WTC11 (cell line): ENCODE measurements around the gene UCK2. TPM values are rescaled to one million over a fixed set of nuclear protein-coding genes. Genes with fewer than 3 reads are reported as not detected.
"Not testable (repeated sequence)": the region's sequence is repeated elsewhere in the genome, so short reads cannot be mapped to it uniquely, and the experiment has no call there.

Experiments used
- ATAC-seq: fragments of 200-7000 bp; cut with Tn5 transposase; 2 replicates; pipeline ENCODE4 v1.10.0; 2021; ENCODE audit warnings: mild to moderate bottlenecking, moderate library complexity
- CTCF ChIA-PET: fragments of 300-600 bp; sonication (Branson Sonifier 250); formaldehyde crosslinking; loops from one replicate; lab custom pipeline; 2021; ENCODE audit warnings: antibody characterized with exemption; lab: Charles Lee
- POLR2A ChIA-PET: fragments of 350-600 bp; sonication (Branson Sonifier 250); formaldehyde crosslinking; loops from one replicate; lab custom pipeline; 2021; ENCODE audit warnings: antibody characterized with exemption; lab: Charles Lee
- DNase-seq: peaks from one replicate; pipeline ENCODE4 v3.0.0; 2021; ENCODE audit warnings: low spot score
- H3K27ac Mint-ChIP-seq: 2 replicates; pipeline ENCODE4 v1.8.0; 2021; ENCODE audit warnings: mixed read lengths
- H3K27me3 Mint-ChIP-seq: 2 replicates; pipeline ENCODE4 v1.8.0; 2021; ENCODE audit warnings: low read depth, mild to moderate bottlenecking, moderate library complexity, mixed read lengths
- H3K36me3 Mint-ChIP-seq: 2 replicates; pipeline ENCODE4 v1.8.0; 2021; ENCODE audit warnings: mixed read lengths
- H3K4me1 Mint-ChIP-seq: 2 replicates; pipeline ENCODE4 v1.8.0; 2022; ENCODE audit warnings: mixed read lengths
- H3K4me3 Mint-ChIP-seq: 2 replicates; pipeline ENCODE4 v1.8.0; 2021; ENCODE audit warnings: mild to moderate bottlenecking, moderate library complexity, mixed read lengths
- H3K9me3 Mint-ChIP-seq: 2 replicates; pipeline ENCODE4 v1.8.0; 2021; ENCODE audit warnings: mixed read lengths
- ATF2 ChIP-seq: sonication (generic); formaldehyde crosslinking; IDR thresholded peaks from 2 replicates; pipeline ENCODE4 v1.8.1; 2022; ENCODE audit warnings: low read depth, missing genetic modification reagents, borderline replicate concordance
- ATF3 ChIP-seq: sonication (generic); formaldehyde crosslinking; conservative IDR thresholded peaks from 2 replicates; pipeline ENCODE4 v1.8.1; 2022; ENCODE audit warnings: mild to moderate bottlenecking, missing genetic modification reagents
- CDX4 ChIP-seq: fragments of 250-450 bp; sonication (Bioruptor Pico); IDR thresholded peaks from 2 replicates; pipeline ENCODE4 v1.9.0; 2021; ENCODE audit warnings: moderate library complexity, mild to moderate bottlenecking, inconsistent platforms, borderline replicate concordance
- CREM ChIP-seq: sonication (generic); formaldehyde crosslinking; IDR thresholded peaks from 2 replicates; pipeline ENCODE4 v1.8.1; 2022; ENCODE audit warnings: mild to moderate bottlenecking, missing genetic modification reagents, moderate library complexity
- ETV6 ChIP-seq: sonication (generic); formaldehyde crosslinking; IDR thresholded peaks from 2 replicates; pipeline ENCODE4 v1.8.1; 2022; ENCODE audit warnings: mild to moderate bottlenecking, missing genetic modification reagents
- FOXP1 ChIP-seq: sonication (generic); formaldehyde crosslinking; IDR thresholded peaks from 2 replicates; pipeline ENCODE4 v1.8.0; 2022; ENCODE audit warnings: missing genetic modification reagents, mild to moderate bottlenecking, moderate library complexity, borderline replicate concordance
- GRHL2 ChIP-seq: fragments of 250-450 bp; sonication (Bioruptor Pico); IDR thresholded peaks from 2 replicates; pipeline ENCODE4 v1.8.0; 2022; ENCODE audit warnings: mild to moderate bottlenecking, moderate library complexity; ENCODE audit not compliant: insufficient replicate concordance, severe bottlenecking
- JUN ChIP-seq: sonication (generic); formaldehyde crosslinking; IDR thresholded peaks from 2 replicates; pipeline ENCODE4 v1.8.0; 2023; ENCODE audit warnings: mild to moderate bottlenecking, missing genetic modification reagents
- MLX ChIP-seq: sonication (generic); formaldehyde crosslinking; IDR thresholded peaks from 2 replicates; pipeline ENCODE4 v1.8.1; 2023; ENCODE audit warnings: mild to moderate bottlenecking, missing genetic modification reagents, moderate library complexity
- NFATC4 ChIP-seq: fragments of 250-450 bp; sonication (Bioruptor Pico); IDR thresholded peaks from 2 replicates; pipeline ENCODE4 v1.9.0; 2021; ENCODE audit warnings: mild to moderate bottlenecking
- NR2C2 ChIP-seq: sonication (generic); formaldehyde crosslinking; IDR thresholded peaks from 2 replicates; pipeline ENCODE4 v1.8.0; 2022; ENCODE audit warnings: mild to moderate bottlenecking, missing genetic modification reagents
- NR3C1 ChIP-seq: sonication (generic); formaldehyde crosslinking; conservative IDR thresholded peaks from 2 replicates; pipeline ENCODE4 v1.8.1; 2023; ENCODE audit warnings: low read depth, mild to moderate bottlenecking, missing genetic modification reagents
- PREB ChIP-seq: sonication (generic); formaldehyde crosslinking; IDR thresholded peaks from 2 replicates; pipeline ENCODE4 v1.8.1; 2022; ENCODE audit warnings: mild to moderate bottlenecking, missing genetic modification reagents, moderate library complexity, borderline replicate concordance
- PRRX2 ChIP-seq: fragments of 250-450 bp; sonication (Bioruptor Pico); IDR thresholded peaks from 2 replicates; pipeline ENCODE4 v1.8.0; 2021; ENCODE audit warnings: mild to moderate bottlenecking
- RELA ChIP-seq: sonication (generic); formaldehyde crosslinking; IDR thresholded peaks from 2 replicates; pipeline ENCODE4 v1.8.1; 2022; ENCODE audit warnings: missing genetic modification reagents, mild to moderate bottlenecking, borderline replicate concordance
- SMAD4 ChIP-seq: sonication (generic); formaldehyde crosslinking; IDR thresholded peaks from 2 replicates; pipeline ENCODE4 v1.8.0; 2022; ENCODE audit warnings: mild to moderate bottlenecking, missing genetic modification reagents
- ZNF219 ChIP-seq: sonication (generic); formaldehyde crosslinking; IDR thresholded peaks from 2 replicates; pipeline ENCODE4 v1.8.0; 2023; ENCODE audit warnings: missing genetic modification reagents, mild to moderate bottlenecking, borderline replicate concordance
- ZNF263 ChIP-seq: sonication (generic); formaldehyde crosslinking; IDR thresholded peaks from 2 replicates; pipeline ENCODE4 v1.8.1; 2022; ENCODE audit warnings: low read depth, mild to moderate bottlenecking, moderate library complexity, missing genetic modification reagents
- ZNF396 ChIP-seq: fragments of 250-450 bp; sonication (Bioruptor Pico); IDR thresholded peaks from 2 replicates; pipeline ENCODE4 v1.8.0; 2021; ENCODE audit warnings: mild to moderate bottlenecking, moderate library complexity, borderline replicate concordance
- total RNA-seq: library from RNA; stranded (reverse); gene quantifications from 3 replicates; pipeline ENCODE4 v1.2.3, GENCODE V29; 2021
- TF ChIP-seq, protein P1 (sequence below): sonication (generic); formaldehyde crosslinking; conservative IDR thresholded peaks from 2 replicates; pipeline ENCODE4 v1.8.1; 2023; ENCODE audit warnings: mild to moderate bottlenecking, low read depth, missing genetic modification reagents, moderate library complexity
- TF ChIP-seq, protein P2 (sequence below): sonication (generic); formaldehyde crosslinking; IDR thresholded peaks from 2 replicates; pipeline ENCODE4 v1.8.1; 2022; ENCODE audit warnings: mild to moderate bottlenecking, moderate library complexity, missing genetic modification reagents
- TF ChIP-seq, protein P3 (sequence below): sonication (generic); formaldehyde crosslinking; IDR thresholded peaks from 2 replicates; pipeline ENCODE4 v1.8.0; 2022; ENCODE audit warnings: mild to moderate bottlenecking, missing genetic modification reagents

Gene UCK2
- total RNA-seq, 1 experiment from 2014 or later: 85.7 TPM

DNA sequence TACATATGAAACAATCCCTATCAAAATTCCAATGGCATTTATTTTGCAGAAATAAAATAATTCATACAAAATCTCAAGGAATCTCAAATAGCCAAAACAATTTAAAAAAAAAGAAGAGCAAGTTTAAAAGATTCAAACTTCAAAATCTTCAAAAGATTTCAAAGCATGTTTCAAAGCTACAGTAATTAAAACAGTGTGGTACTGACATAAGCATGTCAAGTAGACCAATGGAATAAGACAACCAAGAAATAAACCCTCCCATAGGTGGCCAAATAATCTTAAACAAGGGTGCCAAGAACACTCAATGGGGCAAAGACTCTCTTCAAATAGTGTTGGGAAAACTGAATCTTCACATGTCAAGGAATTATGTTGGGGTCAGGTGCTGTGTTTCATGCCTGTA is 28.0 kb upstream of the UCK2 start:
- 0 out of 2 replicates have a peak, but pooled peaks cover 3% of the 10 kb centered on the region for H3K4me1 Mint-ChIP-seq
- TF ChIP-seq ZNF219 (CRISPR knock-in tag) (no peak), NFATC4 (CRISPR knock-in tag) (no peak), ETV6 (CRISPR knock-in tag) (no peak), MLX (CRISPR knock-in tag) (no peak), GRHL2 (CRISPR knock-in tag) (no peak)
- TF ChIP-seq, protein P1, sequence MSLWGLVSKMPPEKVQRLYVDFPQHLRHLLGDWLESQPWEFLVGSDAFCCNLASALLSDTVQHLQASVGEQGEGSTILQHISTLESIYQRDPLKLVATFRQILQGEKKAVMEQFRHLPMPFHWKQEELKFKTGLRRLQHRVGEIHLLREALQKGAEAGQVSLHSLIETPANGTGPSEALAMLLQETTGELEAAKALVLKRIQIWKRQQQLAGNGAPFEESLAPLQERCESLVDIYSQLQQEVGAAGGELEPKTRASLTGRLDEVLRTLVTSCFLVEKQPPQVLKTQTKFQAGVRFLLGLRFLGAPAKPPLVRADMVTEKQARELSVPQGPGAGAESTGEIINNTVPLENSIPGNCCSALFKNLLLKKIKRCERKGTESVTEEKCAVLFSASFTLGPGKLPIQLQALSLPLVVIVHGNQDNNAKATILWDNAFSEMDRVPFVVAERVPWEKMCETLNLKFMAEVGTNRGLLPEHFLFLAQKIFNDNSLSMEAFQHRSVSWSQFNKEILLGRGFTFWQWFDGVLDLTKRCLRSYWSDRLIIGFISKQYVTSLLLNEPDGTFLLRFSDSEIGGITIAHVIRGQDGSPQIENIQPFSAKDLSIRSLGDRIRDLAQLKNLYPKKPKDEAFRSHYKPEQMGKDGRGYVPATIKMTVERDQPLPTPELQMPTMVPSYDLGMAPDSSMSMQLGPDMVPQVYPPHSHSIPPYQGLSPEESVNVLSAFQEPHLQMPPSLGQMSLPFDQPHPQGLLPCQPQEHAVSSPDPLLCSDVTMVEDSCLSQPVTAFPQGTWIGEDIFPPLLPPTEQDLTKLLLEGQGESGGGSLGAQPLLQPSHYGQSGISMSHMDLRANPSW (CRISPR knock-in tag): no peak
- TF ChIP-seq, protein P2, sequence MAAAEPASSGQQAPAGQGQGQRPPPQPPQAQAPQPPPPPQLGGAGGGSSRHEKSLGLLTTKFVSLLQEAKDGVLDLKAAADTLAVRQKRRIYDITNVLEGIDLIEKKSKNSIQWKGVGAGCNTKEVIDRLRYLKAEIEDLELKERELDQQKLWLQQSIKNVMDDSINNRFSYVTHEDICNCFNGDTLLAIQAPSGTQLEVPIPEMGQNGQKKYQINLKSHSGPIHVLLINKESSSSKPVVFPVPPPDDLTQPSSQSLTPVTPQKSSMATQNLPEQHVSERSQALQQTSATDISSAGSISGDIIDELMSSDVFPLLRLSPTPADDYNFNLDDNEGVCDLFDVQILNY (CRISPR knock-in tag): no peak
- TF ChIP-seq, protein P3, sequence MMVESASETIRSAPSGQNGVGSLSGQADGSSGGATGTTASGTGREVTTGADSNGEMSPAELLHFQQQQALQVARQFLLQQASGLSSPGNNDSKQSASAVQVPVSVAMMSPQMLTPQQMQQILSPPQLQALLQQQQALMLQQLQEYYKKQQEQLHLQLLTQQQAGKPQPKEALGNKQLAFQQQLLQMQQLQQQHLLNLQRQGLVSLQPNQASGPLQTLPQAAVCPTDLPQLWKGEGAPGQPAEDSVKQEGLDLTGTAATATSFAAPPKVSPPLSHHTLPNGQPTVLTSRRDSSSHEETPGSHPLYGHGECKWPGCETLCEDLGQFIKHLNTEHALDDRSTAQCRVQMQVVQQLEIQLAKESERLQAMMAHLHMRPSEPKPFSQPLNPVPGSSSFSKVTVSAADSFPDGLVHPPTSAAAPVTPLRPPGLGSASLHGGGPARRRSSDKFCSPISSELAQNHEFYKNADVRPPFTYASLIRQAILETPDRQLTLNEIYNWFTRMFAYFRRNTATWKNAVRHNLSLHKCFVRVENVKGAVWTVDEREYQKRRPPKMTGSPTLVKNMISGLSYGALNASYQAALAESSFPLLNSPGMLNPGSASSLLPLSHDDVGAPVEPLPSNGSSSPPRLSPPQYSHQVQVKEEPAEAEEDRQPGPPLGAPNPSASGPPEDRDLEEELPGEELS (CRISPR knock-in tag): no peak
- no peak overlapping the region for H3K4me3 Mint-ChIP-seq
- no peak overlapping the region for H3K27ac Mint-ChIP-seq
- H3K36me3 Mint-ChIP-seq: peaks cover 7% of the 10 kb centered on the region; the same call in 1 of the 2 replicates
- DNase-seq (no peak), ATAC-seq (no peak)
- POLR2A ChIA-PET: no interaction called here
- CTCF ChIA-PET: no interaction called here
- peaks cover 6% of the 10 kb centered on the region for H3K27me3 Mint-ChIP-seq
- peaks cover 27% of the 10 kb centered on the region for H3K9me3 Mint-ChIP-seq

DNA sequence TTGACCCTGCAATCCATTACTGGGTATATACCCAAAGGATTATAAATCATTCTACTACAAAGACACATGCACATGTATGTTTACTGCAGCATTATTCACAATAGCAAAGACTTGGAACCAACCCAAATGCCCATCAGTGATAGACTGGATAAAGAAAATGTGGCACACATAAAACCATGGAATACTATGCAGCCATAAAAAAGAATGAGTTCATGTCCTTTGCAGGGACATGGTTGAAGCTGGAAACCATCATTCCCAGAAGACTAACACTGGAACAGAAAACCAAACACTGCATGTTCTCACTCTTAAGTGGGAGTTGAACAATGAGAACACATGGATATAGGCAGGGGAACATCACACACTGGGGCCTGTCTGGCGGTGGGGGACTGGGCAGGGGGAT is 22.9 kb upstream of the UCK2 start:
- H3K27ac Mint-ChIP-seq, H3K36me3 Mint-ChIP-seq, POLR2A ChIA-PET, H3K4me3 Mint-ChIP-seq, ATAC-seq, CTCF ChIA-PET, DNase-seq, H3K4me1 Mint-ChIP-seq, H3K27me3 Mint-ChIP-seq: not testable (repeated sequence)
- peaks cover 22% of the 10 kb centered on the region for H3K9me3 Mint-ChIP-seq

GRCh38 chr1:165807613-165808012 is 19.8 kb upstream of the UCK2 start:
- POLR2A ChIA-PET: no interaction called here
- TF ChIP-seq ZNF396 (CRISPR knock-in tag) (no peak), JUN (CRISPR knock-in tag) (no peak), ZNF263 (CRISPR knock-in tag) (no peak), CDX4 (CRISPR knock-in tag) (no peak), SMAD4 (CRISPR knock-in tag) (no peak), FOXP1 (no peak), NR2C2 (CRISPR knock-in tag) (no peak), ATF3 (CRISPR knock-in tag) (no peak), RELA (no peak), ATF2 (CRISPR knock-in tag) (no peak), PREB (CRISPR knock-in tag) (no peak), PRRX2 (CRISPR knock-in tag) (no peak), CREM (CRISPR knock-in tag) (no peak), NR3C1 (CRISPR knock-in tag) (no peak)

More at GRCh38 chr1:165807613-165808012, 19.8 kb upstream of the UCK2 start:
- H3K27me3 Mint-ChIP-seq: peaks cover 4% of the 10 kb centered on the region
- no peak for DNase-seq
- H3K36me3 Mint-ChIP-seq: no peaks in the 10 kb centered on the region
- H3K4me3 Mint-ChIP-seq: no peak overlapping the region
- CTCF ChIA-PET: no interaction called here
- ATAC-seq: no peak
- H3K4me1 Mint-ChIP-seq: no peaks in the 10 kb centered on the region
- peaks cover 12% of the 10 kb centered on the region for H3K9me3 Mint-ChIP-seq
- no peak overlapping the region for H3K27ac Mint-ChIP-seq
